HepG2 (cell line): ENCODE measurements around the gene SPATA25. TPM values are rescaled to one million over a fixed set of nuclear protein-coding genes. Genes with fewer than 3 reads are reported as not detected.

Experiments
- ARID5B ChIP-seq: IDR thresholded peaks from 2 replicates; pipeline ENCODE4 v1.4.0; 2020; ENCODE audit warnings: mild to moderate bottlenecking, missing genetic modification reagents
- CSRNP1 ChIP-seq: sonication (generic); formaldehyde crosslinking; IDR thresholded peaks from 2 replicates; pipeline ENCODE4 v1.8.1; 2023; ENCODE audit warnings: mild to moderate bottlenecking, missing genetic modification reagents
- IRF1 ChIP-seq: sonication (generic); formaldehyde crosslinking; IDR thresholded peaks from 2 replicates; pipeline ENCODE4 v1.4.0; 2020; ENCODE audit warnings: low read depth, mild to moderate bottlenecking, missing genetic modification reagents
- IRF2 ChIP-seq: IDR thresholded peaks from 2 replicates; pipeline ENCODE4 v1.6.1; 2018; ENCODE audit warnings: missing genetic modification reagents, missing compliant biosample characterization
- MAZ ChIP-seq, 2 experiments: sonication (generic) in 1 of 2; formaldehyde crosslinking in 1 of 2; IDR thresholded peaks; 2 replicates each; pipeline versions ENCODE4 v1.5.0 to v1.6.1; 2012 to 2020; ENCODE audit warnings: low read depth in 2 of 2, mild to moderate bottlenecking in 2 of 2, borderline replicate concordance in 1 of 2, improper control_type of control experiment in 1 of 2, low read length in 1 of 2, missing genetic modification reagents in 1 of 2, moderate library complexity in 1 of 2
- RAD21 ChIP-seq: fragments of 450-650 bp; formaldehyde crosslinking; IDR thresholded peaks from 2 replicates; pipeline ENCODE4 v1.5.0; 2020; ENCODE audit warnings: mild to moderate bottlenecking
- RXRB ChIP-seq: IDR thresholded peaks from 2 replicates; pipeline ENCODE4 v1.6.1; 2016; ENCODE audit warnings: borderline replicate concordance, missing genetic modification reagents, missing compliant biosample characterization
- SATB2 ChIP-seq: sonication (generic); formaldehyde crosslinking; IDR thresholded peaks from 2 replicates; pipeline ENCODE4 v1.5.0; 2020; ENCODE audit warnings: missing genetic modification reagents
- TBX3 ChIP-seq: fragments of 450-650 bp; IDR thresholded peaks from 2 replicates; pipeline ENCODE4 v1.6.1; 2017; ENCODE audit warnings: antibody characterized with exemption, mild to moderate bottlenecking, inconsistent platforms, borderline replicate concordance
- ZMYM3 ChIP-seq: sonication (generic); formaldehyde crosslinking; IDR thresholded peaks from 2 replicates; pipeline ENCODE4 v1.5.1; 2020; ENCODE audit warnings: mild to moderate bottlenecking, missing genetic modification reagents
- ZNF136 ChIP-seq: sonication (generic); formaldehyde crosslinking; IDR thresholded peaks from 2 replicates; pipeline ENCODE4 v1.8.1; 2022; ENCODE audit warnings: low read depth, mild to moderate bottlenecking, moderate library complexity, missing genetic modification reagents
- ZNF160 ChIP-seq: sonication (generic); formaldehyde crosslinking; IDR thresholded peaks from 2 replicates; pipeline ENCODE4 v1.8.0; 2022; ENCODE audit warnings: mild to moderate bottlenecking, inconsistent platforms, missing genetic modification reagents
- ZNF205 ChIP-seq: IDR thresholded peaks from 2 replicates; pipeline ENCODE4 v1.6.1; 2018; ENCODE audit warnings: missing biosample characterization, missing genetic modification reagents
- ZNF232 ChIP-seq: sonication (generic); formaldehyde crosslinking; IDR thresholded peaks from 2 replicates; pipeline ENCODE4 v1.4.0; 2020; ENCODE audit warnings: missing genetic modification reagents, borderline replicate concordance
- ZNF33A ChIP-seq: sonication (generic); formaldehyde crosslinking; IDR thresholded peaks from 2 replicates; pipeline ENCODE4 v1.5.1; 2020; ENCODE audit warnings: missing genetic modification reagents, mild to moderate bottlenecking, moderate library complexity, borderline replicate concordance
- ZNF484 ChIP-seq: sonication (generic); formaldehyde crosslinking; IDR thresholded peaks from 2 replicates; pipeline ENCODE4 v1.5.1; 2020; ENCODE audit warnings: mild to moderate bottlenecking, low read depth, missing genetic modification reagents, borderline replicate concordance
- ZNF644 ChIP-seq: IDR thresholded peaks from 2 replicates; pipeline ENCODE4 v1.6.1; 2016; ENCODE audit warnings: low read depth
- ZNF775 ChIP-seq: sonication (generic); formaldehyde crosslinking; IDR thresholded peaks from 2 replicates; pipeline ENCODE4 v1.4.0; 2020; ENCODE audit warnings: missing genetic modification reagents, mild to moderate bottlenecking, moderate library complexity, borderline replicate concordance
- ZNF790 ChIP-seq: sonication (generic); formaldehyde crosslinking; IDR thresholded peaks from 2 replicates; pipeline ENCODE4 v1.8.0; 2022; ENCODE audit warnings: missing genetic modification reagents, mild to moderate bottlenecking, borderline replicate concordance
- polyA plus RNA-seq, 8 experiments: library from polyadenylated mRNA; depleted of rRNA in 3 of 8; stranded (reverse) in 7 of 8; unstranded in 1 of 8; fragments of >200 nt; fragmentation: Illumina TruSeq in 4 of 8; extraction: Trizol in 4 of 8; gene quantifications; 2 replicates each; pipeline versions ENCODE4 v1.2.1 to v1.2.3, GENCODE V29; 2011 to 2016; ENCODE audit warnings: low read depth in 4 of 8, missing spikeins in 1 of 8, mixed read lengths in 1 of 8; ENCODE audit not compliant: insufficient read depth in 1 of 8
- total RNA-seq, 5 experiments: library from RNA; depleted of rRNA; stranded (reverse); fragments of >200 nt; fragmentation: Illumina TruSeq; extraction: Trizol; gene quantifications; 2 replicates each; pipeline ENCODE4 v1.2.3, GENCODE V29; 2016; ENCODE audit warnings: low read depth in 1 of 5

SPATA25 gene
- total and polyA plus RNA-seq, 2 of the 13 experiments (the other 11 are each of a cell fraction or from before 2014, with no cell fraction given), result 4.8 to 7.6 TPM

- TF ChIP-seq ZNF33A (CRISPR knock-in tag) (0 out of 2 replicates have a peak, but pooled peaks have one; percentile 42), SATB2 (CRISPR knock-in tag) (no peak), ZNF790 (CRISPR knock-in tag) (no peak), ZNF205 (CRISPR knock-in tag) (no peak), ZMYM3 (CRISPR knock-in tag) (0 out of 2 replicates have a peak, but pooled peaks have one; percentile 38), RXRB (CRISPR knock-in tag) (peak; percentile 53; the same call in 1 of the 2 replicates), MAZ (IDR thresholded peaks at IDR 0.05; ENCODE audit: borderline replicate concordance, low read depth, low read length) (no peak), MAZ (CRISPR knock-in tag; IDR thresholded peaks at IDR 0.05; ENCODE audit: low read depth) (no peak), ARID5B (peak; percentile 59), ZNF232 (CRISPR knock-in tag) (no peak), ZNF160 (0 out of 2 replicates have a peak, but pooled peaks have one; percentile 53), RAD21 (CRISPR knock-in tag) (peak; percentile 25; the same call in 1 of the 2 replicates), CSRNP1 (no peak), ZNF484 (CRISPR knock-in tag) (no peak), ZNF775 (no peak), IRF2 (CRISPR knock-in tag) (peak; percentile 39; the same call in 1 of the 2 replicates), IRF1 (CRISPR knock-in tag) (no peak), ZNF644 (CRISPR knock-in tag) (no peak), ZNF136 (CRISPR knock-in tag) (0 out of 2 replicates have a peak, but pooled peaks have one; percentile 46), TBX3 (no peak)
These were observed 37.2 kb upstream of the SPATA25 start (continued) for GRCh38 chr20:45924391-45925261.
